Endothelial cell of umbilical vein (primary cell): ENCODE results near the gene YIPF7.

Experiments
- CTCF ChIP-seq, 2 donors: IDR thresholded peaks; 1 replicate in 1 of 2; 2 replicates in 1 of 2; pipeline ENCODE4 v1.5.1; 2011; ENCODE audit warnings: low read length in 2 of 2, mild to moderate bottlenecking in 2 of 2, moderate library complexity in 2 of 2, control low read depth in 1 of 2, inconsistent platforms in 1 of 2, low read depth in 1 of 2; ENCODE audit not compliant: insufficient read depth in 1 of 2; ENCODE audit errors: extremely low read depth in 1 of 2
- POLR2AphosphoS5 ChIP-seq: IDR thresholded peaks from 2 replicates; pipeline ENCODE4 v1.6.1; 2012; ENCODE audit warnings: low read depth, mild to moderate bottlenecking, control low read depth, low read length, moderate library complexity; ENCODE audit not compliant: insufficient read depth
- TF ChIP-seq, protein P1 (sequence below): IDR thresholded peaks from 2 replicates; pipeline ENCODE4 v1.6.1; 2011; ENCODE audit not compliant: insufficient read depth, insufficient read length

- no peak for TF ChIP-seq CTCF (IDR thresholded peaks at IDR 0.05; ENCODE audit: extremely low read depth in 1 of 2, insufficient read depth in 1 of 2, low read depth in 1 of 2, low read length in 2 of 2)
- TF ChIP-seq, protein P1, sequence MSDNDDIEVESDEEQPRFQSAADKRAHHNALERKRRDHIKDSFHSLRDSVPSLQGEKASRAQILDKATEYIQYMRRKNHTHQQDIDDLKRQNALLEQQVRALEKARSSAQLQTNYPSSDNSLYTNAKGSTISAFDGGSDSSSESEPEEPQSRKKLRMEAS, result no peak
- TF ChIP-seq POLR2AphosphoS5, result no peak
Measured at GRCh38 chr4:44663539-44664263, 12.3 kb upstream of the YIPF7 start.
